HCEC 1CT (cell line): Measurements from ENCODE around the gene MAP3K7.

Experiments
- DNase-seq: peaks from one replicate; pipeline ENCODE4 v3.0.0-alpha.2; 2017

The MAP3K7 gene

GRCh38 chr6:90586836-90587638, at the start of gene MAP3K7:
TSS of gene MAP3K7 (minus strand) at chr6:90587072. CDS start at chr6:90586883, 189 bp downstream.
- peak; percentile 95 for DNase-seq

GRCh38 chr6:90631046-90631445, 44.2 kb upstream of the MAP3K7 start:
- no peak for DNase-seq

- no peak for DNase-seq
These were observed 34.7 kb upstream of the MAP3K7 start for GRCh38 chr6:90621581-90621980.

- no peak for DNase-seq
These were observed 32.3 kb upstream of the MAP3K7 start for GRCh38 chr6:90619221-90619620.

GRCh38 chr6:90612313-90612680, 25.4 kb upstream of the MAP3K7 start:
- DNase-seq = no peak

GRCh38 chr6:90611543-90612312, 24.9 kb upstream of the MAP3K7 start:
- no peak for DNase-seq

- no peak for DNase-seq
These were observed 24.1 kb upstream of the MAP3K7 start for GRCh38 chr6:90610751-90611542.

GRCh38 chr6:90610301-90610750, 23.5 kb upstream of the MAP3K7 start:
- no peak for DNase-seq

- no peak for DNase-seq
These were observed 19.0 kb upstream of the MAP3K7 start for GRCh38 chr6:90605749-90606340.

GRCh38 chr6:90604546-90604945, 17.7 kb upstream of the MAP3K7 start:
- no peak for DNase-seq

GRCh38 chr6:90599151-90599550, 12.3 kb upstream of the MAP3K7 start:
- DNase-seq = no peak

GRCh38 chr6:90598192-90598951, 11.5 kb upstream of the MAP3K7 start:
- no peak for DNase-seq

- no peak for DNase-seq
These were observed 10.2 kb upstream of the MAP3K7 start for GRCh38 chr6:90596967-90597539.

GRCh38 chr6:90595854-90596253, 9.0 kb upstream of the MAP3K7 start:
- DNase-seq = no peak

GRCh38 chr6:90586546-90586835, 381 bp downstream of the MAP3K7 start:
- DNase-seq = no peak

- peak; percentile 12 for DNase-seq
These were observed 2.1 kb downstream of the MAP3K7 start for GRCh38 chr6:90584636-90585255.

- DNase-seq = no peak
These were observed 2.9 kb downstream of the MAP3K7 start for GRCh38 chr6:90583836-90584481.

GRCh38 chr6:90583179-90583835, 3.6 kb downstream of the MAP3K7 start:
- DNase-seq = no peak

GRCh38 chr6:90581146-90581545, 5.7 kb downstream of the MAP3K7 start:
- DNase-seq = no peak

GRCh38 chr6:90578894-90579549, 7.8 kb downstream of the MAP3K7 start:
- no peak for DNase-seq
